ENCODE results near the gene TMEM179B.

GRCh38 chr11:62794201-62794775 lies 7.1 kb downstream of the TMEM179B start:
- TF ChIP-seq CTCF (IDR thresholded peaks at IDR 0.05), result no peak
- no peak for TF ChIP-seq POLR2A (IDR thresholded peaks at IDR 0.05)

Data from lower leg skin (tissue), 3 donors.